Activated naive CD4-positive, alpha-beta T cell treated with anti-CD3 and anti-CD28 coated beads, Interleukin-2, amount 50 U/mL, for 24 hours (primary cell): ENCODE measurements around the gene POU2AF2.
"Not testable (repeated sequence)": the region's sequence is repeated elsewhere in the genome, so short reads cannot be mapped to it uniquely, and the experiment has no call there.

ENCODE experiments used
- H3K27ac Mint-ChIP-seq: one replicate; pipeline ENCODE4 v1.8.0; 2021; ENCODE audit warnings: mild to moderate bottlenecking, mixed read lengths
- H3K27me3 Mint-ChIP-seq: one replicate; pipeline ENCODE4 v1.8.0; 2021; ENCODE audit warnings: mixed read lengths
- H3K36me3 Mint-ChIP-seq: one replicate; pipeline ENCODE4 v1.8.0; 2021; ENCODE audit warnings: mixed read lengths
- H3K4me1 Mint-ChIP-seq: one replicate; pipeline ENCODE4 v1.8.0; 2021; ENCODE audit warnings: mixed read lengths
- H3K4me3 Mint-ChIP-seq: one replicate; pipeline ENCODE4 v1.8.0; 2021; ENCODE audit warnings: mild to moderate bottlenecking, mixed read lengths
- H3K9me3 Mint-ChIP-seq: one replicate; pipeline ENCODE4 v1.8.0; 2021; ENCODE audit warnings: mixed read lengths

The POU2AF2 gene

GRCh38 chr11:111306321-111306720, 60.8 kb downstream of the POU2AF2 start:
- H3K4me1 Mint-ChIP-seq = no peaks in the 10 kb centered on the region
- H3K9me3 Mint-ChIP-seq = no peaks in the 10 kb centered on the region
- H3K36me3 Mint-ChIP-seq = no peaks in the 10 kb centered on the region
- H3K27ac Mint-ChIP-seq = no peak overlapping the region
- no peak overlapping the region for H3K4me3 Mint-ChIP-seq
- peaks cover 17% of the 10 kb centered on the region for H3K27me3 Mint-ChIP-seq

GRCh38 chr11:111307472-111308108, 62.1 kb downstream of the POU2AF2 start:
- no peaks in the 10 kb centered on the region for H3K9me3 Mint-ChIP-seq
- H3K4me1 Mint-ChIP-seq = no peaks in the 10 kb centered on the region
- H3K36me3 Mint-ChIP-seq = no peaks in the 10 kb centered on the region
- H3K27me3 Mint-ChIP-seq = peaks cover 13% of the 10 kb centered on the region
- no peak overlapping the region for H3K27ac Mint-ChIP-seq
- no peak overlapping the region for H3K4me3 Mint-ChIP-seq

- Mint-ChIP-seq H3K4me1 (no peaks in the 10 kb centered on the region), H3K9me3 (no peaks in the 10 kb centered on the region), H3K27me3 (peaks cover 12% of the 10 kb centered on the region), H3K27ac (no peak overlapping the region), H3K36me3 (no peaks in the 10 kb centered on the region), H3K4me3 (no peak overlapping the region)
These were observed 62.6 kb downstream of the POU2AF2 start for GRCh38 chr11:111308140-111308539.

GRCh38 chr11:111309215-111309915, 63.8 kb downstream of the POU2AF2 start:
- no peak overlapping the region for H3K4me3 Mint-ChIP-seq
- H3K36me3 Mint-ChIP-seq = no peaks in the 10 kb centered on the region
- H3K4me1 Mint-ChIP-seq = no peaks in the 10 kb centered on the region
- H3K27me3 Mint-ChIP-seq = peaks cover 15% of the 10 kb centered on the region
- no peak overlapping the region for H3K27ac Mint-ChIP-seq
- H3K9me3 Mint-ChIP-seq = no peaks in the 10 kb centered on the region

- no peaks in the 10 kb centered on the region for H3K36me3 Mint-ChIP-seq
- no peaks in the 10 kb centered on the region for H3K9me3 Mint-ChIP-seq
- no peaks in the 10 kb centered on the region for H3K4me1 Mint-ChIP-seq
- peaks cover 11% of the 10 kb centered on the region for H3K27me3 Mint-ChIP-seq
- H3K4me3 Mint-ChIP-seq = no peak overlapping the region
- H3K27ac Mint-ChIP-seq = no peak overlapping the region
These were observed 64.6 kb downstream of the POU2AF2 start for GRCh38 chr11:111310088-111310487.

- Mint-ChIP-seq H3K4me3 (no peak overlapping the region), H3K36me3 (no peaks in the 10 kb centered on the region), H3K4me1 (no peaks in the 10 kb centered on the region), H3K9me3 (no peaks in the 10 kb centered on the region), H3K27me3 (peaks cover 11% of the 10 kb centered on the region), H3K27ac (no peak overlapping the region)
These were observed 65.2 kb downstream of the POU2AF2 start for GRCh38 chr11:111310723-111311122.

GRCh38 chr11:111312076-111312475, 66.6 kb downstream of the POU2AF2 start:
- H3K36me3 Mint-ChIP-seq = no peaks in the 10 kb centered on the region
- no peaks in the 10 kb centered on the region for H3K4me1 Mint-ChIP-seq
- no peak overlapping the region for H3K4me3 Mint-ChIP-seq
- H3K27ac Mint-ChIP-seq = no peak overlapping the region
- H3K27me3 Mint-ChIP-seq = peaks cover 5% of the 10 kb centered on the region
- H3K9me3 Mint-ChIP-seq = no peaks in the 10 kb centered on the region

GRCh38 chr11:111319296-111319695, 73.8 kb downstream of the POU2AF2 start:
- Mint-ChIP-seq H3K27ac (no peak overlapping the region), H3K4me1 (no peaks in the 10 kb centered on the region), H3K9me3 (no peaks in the 10 kb centered on the region), H3K27me3 (peaks cover 1% of the 10 kb centered on the region), H3K4me3 (no peak overlapping the region), H3K36me3 (no peaks in the 10 kb centered on the region)

GRCh38 chr11:111320199-111320598, 74.7 kb downstream of the POU2AF2 start:
- not testable (repeated sequence) for H3K4me3 Mint-ChIP-seq

GRCh38 chr11:111320728-111321568, 75.4 kb downstream of the POU2AF2 start:
- Mint-ChIP-seq H3K27ac (no peak overlapping the region), H3K36me3 (no peaks in the 10 kb centered on the region), H3K4me3 (no peak overlapping the region), H3K27me3 (no peaks in the 10 kb centered on the region), H3K4me1 (no peaks in the 10 kb centered on the region), H3K9me3 (no peaks in the 10 kb centered on the region)

More at GRCh38 chr11:111320199-111320598, 74.7 kb downstream of the POU2AF2 start:
- H3K27ac Mint-ChIP-seq, H3K27me3 Mint-ChIP-seq, H3K9me3 Mint-ChIP-seq, H3K4me1 Mint-ChIP-seq, H3K36me3 Mint-ChIP-seq: not testable (repeated sequence)

GRCh38 chr11:111322534-111322933, 77.0 kb downstream of the POU2AF2 start:
- Mint-ChIP-seq H3K27ac (no peak overlapping the region), H3K9me3 (no peaks in the 10 kb centered on the region), H3K4me3 (no peak overlapping the region), H3K36me3 (no peaks in the 10 kb centered on the region), H3K4me1 (no peaks in the 10 kb centered on the region), H3K27me3 (no peaks in the 10 kb centered on the region)

- Mint-ChIP-seq H3K9me3 (no peaks in the 10 kb centered on the region), H3K27me3 (no peaks in the 10 kb centered on the region), H3K4me3 (no peak overlapping the region), H3K27ac (no peak overlapping the region), H3K4me1 (no peaks in the 10 kb centered on the region), H3K36me3 (no peaks in the 10 kb centered on the region)
These were observed 78.8 kb downstream of the POU2AF2 start for GRCh38 chr11:111324277-111324720.

GRCh38 chr11:111325259-111325658, 79.7 kb downstream of the POU2AF2 start:
- no peaks in the 10 kb centered on the region for H3K4me1 Mint-ChIP-seq
- no peak overlapping the region for H3K4me3 Mint-ChIP-seq
- no peaks in the 10 kb centered on the region for H3K9me3 Mint-ChIP-seq
- H3K36me3 Mint-ChIP-seq = no peaks in the 10 kb centered on the region
- H3K27me3 Mint-ChIP-seq = no peaks in the 10 kb centered on the region
- H3K27ac Mint-ChIP-seq = no peak overlapping the region

- H3K36me3 Mint-ChIP-seq = no peaks in the 10 kb centered on the region
- H3K27me3 Mint-ChIP-seq = no peaks in the 10 kb centered on the region
- no peak overlapping the region for H3K27ac Mint-ChIP-seq
- no peaks in the 10 kb centered on the region for H3K4me1 Mint-ChIP-seq
- no peak overlapping the region for H3K4me3 Mint-ChIP-seq
- no peaks in the 10 kb centered on the region for H3K9me3 Mint-ChIP-seq
These were observed 81.3 kb downstream of the POU2AF2 start for GRCh38 chr11:111326824-111327223.

- H3K27me3 Mint-ChIP-seq = no peaks in the 10 kb centered on the region
- H3K36me3 Mint-ChIP-seq = no peaks in the 10 kb centered on the region
- H3K4me1 Mint-ChIP-seq = no peaks in the 10 kb centered on the region
- H3K27ac Mint-ChIP-seq = no peak overlapping the region
- H3K9me3 Mint-ChIP-seq = no peaks in the 10 kb centered on the region
- no peak overlapping the region for H3K4me3 Mint-ChIP-seq
These were observed 82.5 kb downstream of the POU2AF2 start for GRCh38 chr11:111327908-111328624.
